ENCODE measurements around the gene CRADD. TPM values are rescaled to one million over a fixed set of nuclear protein-coding genes. Genes with fewer than 3 reads are reported as not detected.

CRADD gene
- total RNA-seq, 4 donors from 2014 or later: 29.3 to 61.7 (median 46.5) TPM

DNA sequence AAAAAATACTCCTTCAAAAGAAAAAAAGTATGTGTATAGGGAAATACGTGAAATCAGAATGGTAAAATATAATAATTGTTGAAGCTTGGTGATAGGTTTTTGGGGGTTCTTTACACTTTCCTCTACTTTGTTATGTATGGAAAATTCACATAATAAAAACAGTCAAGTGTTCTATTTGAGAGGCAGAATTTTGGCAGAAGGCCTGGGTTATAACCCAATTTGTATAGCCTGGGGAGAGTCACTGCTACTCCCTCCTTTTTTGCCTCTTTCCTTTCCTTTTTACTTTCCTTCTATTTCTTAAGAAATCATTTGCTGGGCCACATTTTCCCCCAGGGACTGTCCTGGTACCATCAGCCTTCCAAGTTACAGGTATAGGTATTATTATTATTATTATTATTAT, 105.7 kb downstream of the CRADD start:
- DNase-seq (ENCODE audit: low spot score in 2 of 2): no peak
- Histone ChIP-seq H3K27me3 (no peaks in the 10 kb centered on the region), H3K36me3 (no peaks in the 10 kb centered on the region), H3K27ac (no peak overlapping the region), H3K9me3 (no peaks in the 10 kb centered on the region), H3K4me3 (no peak overlapping the region), H3K4me1 (peaks cover 54% of the 10 kb centered on the region)
- 95% methylated on average over 1 of the region's 1 CpG for WGBS
- TF ChIP-seq, protein P1, sequence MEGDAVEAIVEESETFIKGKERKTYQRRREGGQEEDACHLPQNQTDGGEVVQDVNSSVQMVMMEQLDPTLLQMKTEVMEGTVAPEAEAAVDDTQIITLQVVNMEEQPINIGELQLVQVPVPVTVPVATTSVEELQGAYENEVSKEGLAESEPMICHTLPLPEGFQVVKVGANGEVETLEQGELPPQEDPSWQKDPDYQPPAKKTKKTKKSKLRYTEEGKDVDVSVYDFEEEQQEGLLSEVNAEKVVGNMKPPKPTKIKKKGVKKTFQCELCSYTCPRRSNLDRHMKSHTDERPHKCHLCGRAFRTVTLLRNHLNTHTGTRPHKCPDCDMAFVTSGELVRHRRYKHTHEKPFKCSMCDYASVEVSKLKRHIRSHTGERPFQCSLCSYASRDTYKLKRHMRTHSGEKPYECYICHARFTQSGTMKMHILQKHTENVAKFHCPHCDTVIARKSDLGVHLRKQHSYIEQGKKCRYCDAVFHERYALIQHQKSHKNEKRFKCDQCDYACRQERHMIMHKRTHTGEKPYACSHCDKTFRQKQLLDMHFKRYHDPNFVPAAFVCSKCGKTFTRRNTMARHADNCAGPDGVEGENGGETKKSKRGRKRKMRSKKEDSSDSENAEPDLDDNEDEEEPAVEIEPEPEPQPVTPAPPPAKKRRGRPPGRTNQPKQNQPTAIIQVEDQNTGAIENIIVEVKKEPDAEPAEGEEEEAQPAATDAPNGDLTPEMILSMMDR (IDR thresholded peaks at IDR 0.05): no peak
- TF ChIP-seq POLR2A (IDR thresholded peaks at IDR 0.05) (no peak), EP300 (IDR thresholded peaks at IDR 0.05) (no peak), POLR2AphosphoS5 (IDR thresholded peaks at IDR 0.05) (no peak)

DNA sequence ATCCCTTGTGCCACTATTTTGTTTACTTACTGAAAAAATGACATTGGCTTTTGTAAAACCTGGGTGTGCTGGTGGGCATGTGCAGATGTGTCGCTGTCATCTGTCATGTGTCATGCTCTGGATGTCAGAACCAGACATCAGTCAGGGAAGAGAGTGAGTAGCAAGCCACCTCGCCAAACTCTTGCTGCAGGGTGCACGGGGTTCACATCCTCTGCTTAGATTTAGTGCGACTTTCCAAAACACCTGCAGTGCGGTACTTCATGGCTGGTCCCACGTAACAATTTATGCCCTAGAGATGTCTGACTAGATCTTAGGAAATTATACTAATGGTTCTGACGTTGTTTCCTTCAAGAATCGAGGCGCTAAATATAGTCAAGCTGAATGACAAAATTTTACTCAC, 106.7 kb downstream of the CRADD start:
- Histone ChIP-seq H3K27me3 (no peaks in the 10 kb centered on the region), H3K4me3 (no peak overlapping the region), H3K27ac (peak overlapping the region; percentile 82), H3K36me3 (no peaks in the 10 kb centered on the region), H3K4me1 (peaks cover 44% of the 10 kb centered on the region), H3K9me3 (no peaks in the 10 kb centered on the region)
- TF ChIP-seq POLR2AphosphoS5 (IDR thresholded peaks at IDR 0.05): no peak
- no peak for TF ChIP-seq POLR2A (IDR thresholded peaks at IDR 0.05)
- TF ChIP-seq EP300 (IDR thresholded peaks at IDR 0.05): no peak
- TF ChIP-seq, protein P1 (IDR thresholded peaks at IDR 0.05): no peak
- no peak for DNase-seq (ENCODE audit: low spot score in 2 of 2)
- 62% methylated on average over 9 of the region's 9 CpGs for WGBS

DNA sequence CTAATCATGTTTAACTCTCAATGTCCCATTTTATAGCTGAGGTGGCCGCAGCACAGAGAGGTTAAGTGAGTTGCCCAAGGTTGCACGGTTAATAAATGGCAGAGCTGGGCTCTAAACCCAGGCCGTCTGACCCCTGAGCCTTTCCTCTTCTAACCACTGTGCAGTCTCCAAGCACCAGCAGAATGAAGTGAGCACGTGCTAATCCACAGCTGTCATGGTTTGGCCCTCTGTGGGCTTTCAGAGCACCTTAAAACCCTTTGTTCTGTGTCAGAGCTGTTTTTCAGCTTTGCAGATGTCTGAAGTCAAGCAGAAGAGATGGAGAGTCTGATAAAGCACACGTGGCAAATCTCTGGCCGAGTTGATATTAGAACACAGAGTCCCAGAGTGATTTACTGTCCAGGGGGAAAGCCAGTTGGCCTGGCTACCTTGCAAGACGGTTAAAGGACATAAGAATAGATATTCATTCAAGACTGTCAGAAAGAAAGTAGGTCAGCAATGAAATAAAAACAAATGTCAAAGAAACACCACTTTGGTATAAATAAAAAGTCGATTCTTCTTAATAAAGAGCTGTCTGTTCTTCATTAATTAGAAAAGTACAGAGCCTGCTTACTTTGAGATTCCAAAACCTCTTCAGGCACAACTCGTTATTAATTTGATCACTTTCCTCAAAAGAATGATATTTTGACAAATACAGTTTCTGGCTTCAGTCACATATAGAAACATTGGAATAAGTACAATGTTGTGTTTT, 107.3 kb downstream of the CRADD start:
- H3K9me3 ChIP-seq: no peaks in the 10 kb centered on the region
- peak in 1 of 2 donors; percentile 77 for DNase-seq (ENCODE audit: low spot score in 2 of 2)
- H3K4me3 ChIP-seq: no peak overlapping the region
- peak overlapping the region; percentile 82 for H3K27ac ChIP-seq
- no peaks in the 10 kb centered on the region for H3K36me3 ChIP-seq
- H3K27me3 ChIP-seq: no peaks in the 10 kb centered on the region
- WGBS: 25% methylated on average over 9 of the region's 9 CpGs
- TF ChIP-seq POLR2AphosphoS5 (IDR thresholded peaks at IDR 0.05): peak in 2 of 3 donors; percentile 2 to 79
- TF ChIP-seq POLR2A (IDR thresholded peaks at IDR 0.05): no peak
- peaks cover 41% of the 10 kb centered on the region for H3K4me1 ChIP-seq

DNA sequence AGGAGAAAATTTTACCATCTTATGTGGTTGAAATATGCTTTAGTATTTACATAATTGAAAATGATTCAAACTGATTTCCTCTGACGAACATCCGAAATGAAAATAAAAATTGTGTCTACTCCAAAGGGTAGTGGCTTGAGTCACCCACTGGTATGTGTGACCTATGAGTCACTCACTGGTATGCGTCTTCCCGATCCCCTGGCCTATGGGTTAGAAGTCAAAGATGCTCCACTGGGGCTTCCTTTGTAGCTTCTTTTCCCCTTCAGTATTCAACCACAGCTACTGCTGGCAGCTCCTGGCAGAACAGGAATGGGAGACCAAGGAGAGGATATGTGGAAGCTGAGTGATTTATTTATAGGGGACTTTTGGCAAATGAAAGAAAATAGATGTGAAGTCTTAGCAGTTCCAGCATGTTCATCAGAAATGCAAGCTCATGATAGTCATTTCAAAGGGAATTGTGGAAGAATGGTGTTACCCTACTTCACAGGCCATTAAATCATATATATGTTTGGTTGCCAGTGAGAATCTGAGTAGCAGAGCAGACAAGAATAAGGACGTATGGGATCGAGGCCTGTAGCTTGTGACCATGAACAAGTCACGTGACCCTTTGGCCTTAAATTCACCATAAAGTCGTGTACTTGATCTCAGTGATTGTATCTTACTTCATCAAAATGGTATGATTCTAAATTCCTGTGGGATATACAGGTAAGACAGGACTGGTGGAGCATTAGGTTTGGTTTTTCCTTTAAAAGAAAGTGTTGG, 108.3 kb downstream of the CRADD start:
- no peak overlapping the region for H3K4me3 ChIP-seq
- TF ChIP-seq EP300 (IDR thresholded peaks at IDR 0.05): no peak
- TF ChIP-seq POLR2AphosphoS5 (IDR thresholded peaks at IDR 0.05): peak; percentile 1 to 87 (median 64)
- H3K4me1 ChIP-seq: peaks cover 36% of the 10 kb centered on the region
- peak overlapping the region; percentile 82 for H3K27ac ChIP-seq
- WGBS: 39% methylated on average over 8 of the region's 8 CpGs
- H3K27me3 ChIP-seq: no peaks in the 10 kb centered on the region
- no peaks in the 10 kb centered on the region for H3K36me3 ChIP-seq
- no peak for DNase-seq (ENCODE audit: low spot score in 2 of 2)
- H3K9me3 ChIP-seq: no peaks in the 10 kb centered on the region

DNA sequence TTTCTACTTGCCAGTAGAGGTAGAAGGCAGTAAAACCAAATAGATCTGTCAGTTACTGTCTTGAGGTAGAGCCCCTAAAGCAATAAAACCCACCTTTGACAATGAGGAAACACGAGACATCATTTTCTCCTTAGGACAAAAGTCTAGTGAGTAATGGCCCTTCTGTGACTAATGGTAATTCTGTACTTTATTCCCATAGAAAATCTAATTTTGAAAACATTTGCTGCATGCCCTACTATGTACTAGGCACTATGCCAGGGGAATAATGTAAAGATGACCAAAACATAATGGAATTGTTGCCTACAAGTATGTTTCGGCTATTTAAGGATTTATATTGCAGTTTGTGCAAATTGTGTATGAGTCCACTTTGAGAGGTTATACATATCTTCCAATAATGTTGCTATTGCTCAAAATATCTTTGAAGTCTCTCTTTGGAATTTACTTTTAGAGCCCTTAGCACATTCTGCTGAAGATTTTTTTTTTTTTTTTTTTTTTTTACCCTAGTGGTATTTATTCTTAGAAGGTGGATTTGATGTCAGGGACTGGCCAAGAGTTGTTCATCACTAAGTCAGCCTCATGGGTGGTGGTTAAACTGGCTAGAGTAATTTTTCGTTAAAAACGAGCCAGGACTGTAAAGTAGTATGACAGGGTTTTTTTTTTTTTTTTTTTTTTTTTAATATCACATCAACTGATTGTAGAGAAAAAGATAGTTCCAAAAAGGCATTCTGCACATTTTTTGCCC, 109.7 kb downstream of the CRADD start:
- no peaks in the 10 kb centered on the region for H3K9me3 ChIP-seq
- peaks cover 36% of the 10 kb centered on the region for H3K4me1 ChIP-seq
- no peaks in the 10 kb centered on the region for H3K27me3 ChIP-seq
- DNase-seq (ENCODE audit: low spot score in 2 of 2): no peak
- TF ChIP-seq, protein P1 (IDR thresholded peaks at IDR 0.05): no peak
- TF ChIP-seq EP300 (IDR thresholded peaks at IDR 0.05) (no peak), POLR2AphosphoS5 (IDR thresholded peaks at IDR 0.05) (no peak), POLR2A (IDR thresholded peaks at IDR 0.05) (no peak)
- H3K36me3 ChIP-seq: no peaks in the 10 kb centered on the region
- H3K4me3 ChIP-seq: no peak overlapping the region
- WGBS: 77% methylated on average over 4 of the region's 4 CpGs
- H3K27ac ChIP-seq: no peak overlapping the region

All from suprapubic skin (tissue), 4 donors.